Ovary (tissue), 9 donors: Measurements from ENCODE around the gene ERC1. TPM values are rescaled to one million over a fixed set of nuclear protein-coding genes. Genes with fewer than 3 reads are reported as not detected.

Experiments
- DNase-seq, 5 donors: peaks; one replicate each; pipeline ENCODE4 v3.0.0-alpha.2; 2019 to 2020
- H3K27ac ChIP-seq, 2 donors: fragments of 200-600 bp; one replicate each; pipeline versions ENCODE4 v1.5.1 to v1.8.0; 2019 to 2022
- H3K27me3 ChIP-seq: fragments of 200-600 bp; one replicate; pipeline ENCODE4 v1.8.0; 2022
- H3K36me3 ChIP-seq: fragments of 200-600 bp; sonication (generic); one replicate; pipeline ENCODE4 v1.5.1; 2019
- H3K4me1 ChIP-seq: one replicate; pipeline ENCODE4 v1.8.1; 2013; ENCODE audit warnings: mild to moderate bottlenecking, moderate library complexity; ENCODE audit not compliant: insufficient read depth
- H3K4me3 ChIP-seq: fragments of 200-600 bp; sonication (generic); one replicate; pipeline ENCODE4 v1.5.1; 2017
- H3K9me3 ChIP-seq, 2 donors: fragments of 200-600 bp in 1 of 2; sonication (generic) in 1 of 2; one replicate each; pipeline versions ENCODE4 v1.5.1 to v1.8.1; 2013 to 2019; ENCODE audit warnings: mild to moderate bottlenecking in 1 of 2, moderate library complexity in 1 of 2
- CTCF ChIP-seq, 3 donors: fragments of 450-650 bp in 2 of 3; fragments of 200-600 bp in 1 of 3; IDR thresholded peaks; one replicate each; pipeline versions ENCODE4 v1.5.1 to v1.8.0; 2016 to 2022; ENCODE audit warnings: antibody characterized with exemption in 3 of 3, mild to moderate bottlenecking in 1 of 3
- EP300 ChIP-seq: sonication (generic); formaldehyde crosslinking; IDR thresholded peaks from one replicate; pipeline ENCODE4 v1.6.1; 2017; ENCODE audit warnings: antibody characterized with exemption
- POLR2A ChIP-seq: fragments of 450-650 bp; IDR thresholded peaks from one replicate; pipeline ENCODE4 v1.6.1; 2017; ENCODE audit warnings: antibody characterized with exemption, mild to moderate bottlenecking, moderate library complexity
- WGBS, 3 donors: extraction: QIAGEN DNeasy Blood & Tissue Kit in 1 of 3; methylation state at CpG; one replicate each; pipeline versions ENCODE4 v1.1.5 to v1.1.7; 2013 to 2017; 5-methylcytosine and 5-hydroxymethylcytosine counted together
- intact Hi-C, 4 donors: fragments of 100-400 bp; cut with DNase I; formaldehyde crosslinking; loops; one replicate each; pipeline versions ENCODE4 v1.11.0 to v1.15.1; 2022 to 2023
- polyA plus RNA-seq, 2 donors: library from polyadenylated mRNA; stranded (reverse); fragments of 200-250 nt in 1 of 2; fragments of 350-450 nt in 1 of 2; fragmentation: Illumina TruSeq in 1 of 2; extraction: RNeasy Lipid Tissue Mini Kit (QIAGEN cat#74804) in 1 of 2; gene quantifications; one replicate each; pipeline ENCODE4 v1.2.3, GENCODE V29; 2013 to 2014
- total RNA-seq, 7 donors: library from RNA; depleted of rRNA in 2 of 7; stranded (reverse); fragments of >200 nt in 2 of 7; fragmentation: NEBNext Ultra II Directional in 3 of 7; extraction: Animal tissue kit (Norgen Biotek cat#: 25700) in 3 of 7; gene quantifications; one replicate each; pipeline versions ENCODE4 v1.1.0 to v1.2.4, GENCODE V29; 2016 to 2023
- donor health status: DM: no; HTN: no; CAD: no; lungs with moderate emphysema.
- donor health status: DM: no; HTN: no; CAD: no.
- donor health status: Bipolar disorder and iron deficiency.
- donor health status: DM: yes; HTN: yes; CAD: no.
- donor health status: DM: no; HTN: no; CAD: no.
- donor health status: DM: yes; HTN: yes; CAD: no.

Gene ERC1
- total and polyA plus RNA-seq, 9 donors = 10.4 to 65.2 (median 51.6) TPM

GRCh38 chr12:1127021-1127420, 136.0 kb downstream of the ERC1 start:
- no peak for TF ChIP-seq EP300
- TF ChIP-seq POLR2A = no peak
- TF ChIP-seq CTCF (IDR thresholded peaks at IDR 0.05) = no peak
- WGBS, 3 donors = 96 to 100% (median 100%) methylated on average over 1 of the region's 1 CpG
- H3K27me3 ChIP-seq = no peaks in the 10 kb centered on the region
- H3K36me3 ChIP-seq = no peaks in the 10 kb centered on the region
- no peak overlapping the region for H3K4me3 ChIP-seq
- no peaks in the 10 kb centered on the region for H3K4me1 ChIP-seq
- no peak for DNase-seq
- H3K9me3 ChIP-seq = no peaks in the 10 kb centered on the region
- H3K27ac ChIP-seq = no peak overlapping the region
- intact Hi-C loops = no loop called here

- Histone ChIP-seq H3K4me1 (no peaks in the 10 kb centered on the region), H3K27ac (no peak overlapping the region), H3K36me3 (no peaks in the 10 kb centered on the region), H3K27me3 (no peaks in the 10 kb centered on the region), H3K4me3 (no peak overlapping the region), H3K9me3 (no peaks in the 10 kb centered on the region)
- DNase-seq = no peak
- 59 to 74% (median 70%) methylated on average over 3 of the region's 3 CpGs for WGBS, 3 donors
- TF ChIP-seq POLR2A (no peak), EP300 (no peak), CTCF (IDR thresholded peaks at IDR 0.05) (no peak)
- intact Hi-C loops = no loop called here
Observed at GRCh38 chr12:1130164-1130563, 139.1 kb downstream of the ERC1 start.

- no peaks in the 10 kb centered on the region for H3K27me3 ChIP-seq
- WGBS, 3 donors = 92 to 97% (median 95%) methylated on average over 4 of the region's 4 CpGs
- H3K36me3 ChIP-seq = no peaks in the 10 kb centered on the region
- DNase-seq = no peak
- H3K4me1 ChIP-seq = no peaks in the 10 kb centered on the region
- no peak overlapping the region for H3K27ac ChIP-seq
- TF ChIP-seq POLR2A = no peak
- no peak for TF ChIP-seq EP300
- no peak for TF ChIP-seq CTCF (IDR thresholded peaks at IDR 0.05)
- no peak overlapping the region for H3K4me3 ChIP-seq
- intact Hi-C loops = no loop called here
- no peaks in the 10 kb centered on the region for H3K9me3 ChIP-seq
Observed at GRCh38 chr12:1130571-1130970, 139.5 kb downstream of the ERC1 start.

- 39 to 57% (median 45%) methylated on average over 2 of the region's 2 CpGs for WGBS, 3 donors
- DNase-seq = no peak
- Histone ChIP-seq H3K4me1 (no peaks in the 10 kb centered on the region), H3K27me3 (no peaks in the 10 kb centered on the region), H3K9me3 (no peaks in the 10 kb centered on the region), H3K4me3 (no peak overlapping the region), H3K27ac (no peak overlapping the region), H3K36me3 (no peaks in the 10 kb centered on the region)
- intact Hi-C loops = no loop called here
- TF ChIP-seq POLR2A (no peak), CTCF (IDR thresholded peaks at IDR 0.05) (no peak), EP300 (no peak)
Observed at GRCh38 chr12:1131811-1132224, 140.8 kb downstream of the ERC1 start.

- DNase-seq = no peak
- TF ChIP-seq EP300 = no peak
- TF ChIP-seq CTCF (IDR thresholded peaks at IDR 0.05) = no peak
- no peak for TF ChIP-seq POLR2A
- no peak overlapping the region for H3K4me3 ChIP-seq
- intact Hi-C loops = no loop called here
- H3K27ac ChIP-seq = no peak overlapping the region
- H3K4me1 ChIP-seq = no peaks in the 10 kb centered on the region
- WGBS, 3 donors = 76 to 80% (median 79%) methylated on average over 6 of the region's 6 CpGs
- no peaks in the 10 kb centered on the region for H3K27me3 ChIP-seq
- no peaks in the 10 kb centered on the region for H3K36me3 ChIP-seq
- no peaks in the 10 kb centered on the region for H3K9me3 ChIP-seq
Observed at GRCh38 chr12:1132311-1132710, 141.3 kb downstream of the ERC1 start.
